HCT116 (cell line): Measurements from ENCODE around the gene OGA.

Experiments used
- CEBPB ChIP-seq: IDR thresholded peaks from 2 replicates; pipeline ENCODE4 v1.6.1; 2012; ENCODE audit warnings: low read depth
- CTCF ChIP-seq, 3 experiments: fragments of 200-600 bp in 1 of 3; sonication (generic) in 1 of 3; IDR thresholded peaks in 2 of 3; conservative IDR thresholded peaks in 1 of 3; 2 replicates each; pipeline ENCODE4 v1.5.1; 2012 to 2017; ENCODE audit warnings: low read depth in 2 of 3, low read length in 2 of 3, antibody characterized with exemption in 1 of 3, borderline replicate concordance in 1 of 3, control low read depth in 1 of 3, mild to moderate bottlenecking in 1 of 3, mixed read lengths in 1 of 3, mixed run types in 1 of 3, moderate library complexity in 1 of 3; ENCODE audit not compliant: insufficient read depth in 1 of 3
- EZH2 ChIP-seq: fragments of 200-600 bp; sonication (generic); IDR thresholded peaks from 2 replicates; pipeline ENCODE4 v1.6.1; 2017; ENCODE audit warnings: antibody characterized with exemption, mixed run types
- EZH2phosphoT487 ChIP-seq: fragments of 200-600 bp; IDR thresholded peaks from 2 replicates; pipeline ENCODE4 v1.6.1; 2018; ENCODE audit warnings: antibody characterized with exemption, borderline replicate concordance
- FOSL1 ChIP-seq: IDR thresholded peaks from 2 replicates; pipeline ENCODE4 v1.6.1; 2012; ENCODE audit warnings: low read depth
- JUND ChIP-seq: IDR thresholded peaks from 2 replicates; pipeline ENCODE4 v1.6.1; 2012
- MAX ChIP-seq: IDR thresholded peaks from 2 replicates; pipeline ENCODE4 v1.6.1; 2012
- POLR2A ChIP-seq: IDR thresholded peaks from 2 replicates; pipeline ENCODE4 v1.7.0; 2011; ENCODE audit warnings: borderline replicate concordance; ENCODE audit not compliant: insufficient read depth, insufficient read length; ENCODE audit errors: extremely low read depth
- POLR2AphosphoS5 ChIP-seq: IDR thresholded peaks from 2 replicates; pipeline ENCODE4 v1.6.1; 2011; ENCODE audit warnings: mild to moderate bottlenecking, low read depth, low read length, moderate library complexity
- REST ChIP-seq: IDR thresholded peaks from 2 replicates; pipeline ENCODE4 v1.6.1; 2012; ENCODE audit warnings: low read depth
- SP1 ChIP-seq: IDR thresholded peaks from 2 replicates; pipeline ENCODE4 v1.6.1; 2012; ENCODE audit warnings: low read depth
- YY1 ChIP-seq: IDR thresholded peaks from 2 replicates; pipeline ENCODE4 v1.6.1; 2011; ENCODE audit warnings: low read length, low read depth, moderate library complexity, mild to moderate bottlenecking; ENCODE audit not compliant: insufficient replicate concordance; ENCODE audit errors: extremely low read depth

GRCh38 chr10:101816376-101816775, 1.9 kb downstream of the OGA start:
- TF ChIP-seq POLR2A (no peak), SP1 (no peak), CTCF (IDR thresholded peaks at IDR 0.05 in 2 of 3, conservative IDR thresholded peaks at IDR 0.05 in 1 of 3; ENCODE audit: borderline replicate concordance in 1 of 3, insufficient read depth in 1 of 3, low read depth in 2 of 3, low read length in 2 of 3) (no peak), CEBPB (no peak), REST (no peak), POLR2AphosphoS5 (no peak), MAX (no peak), FOSL1 (no peak), EZH2 (no peak), JUND (no peak), EZH2phosphoT487 (no peak), YY1 (no peak)
